Measurements from ENCODE around the gene SERPIND1.
"Not testable (repeated sequence)": the region's sequence is repeated elsewhere in the genome, so short reads cannot be mapped to it uniquely, and the experiment has no call there.

Gene SERPIND1

DNA sequence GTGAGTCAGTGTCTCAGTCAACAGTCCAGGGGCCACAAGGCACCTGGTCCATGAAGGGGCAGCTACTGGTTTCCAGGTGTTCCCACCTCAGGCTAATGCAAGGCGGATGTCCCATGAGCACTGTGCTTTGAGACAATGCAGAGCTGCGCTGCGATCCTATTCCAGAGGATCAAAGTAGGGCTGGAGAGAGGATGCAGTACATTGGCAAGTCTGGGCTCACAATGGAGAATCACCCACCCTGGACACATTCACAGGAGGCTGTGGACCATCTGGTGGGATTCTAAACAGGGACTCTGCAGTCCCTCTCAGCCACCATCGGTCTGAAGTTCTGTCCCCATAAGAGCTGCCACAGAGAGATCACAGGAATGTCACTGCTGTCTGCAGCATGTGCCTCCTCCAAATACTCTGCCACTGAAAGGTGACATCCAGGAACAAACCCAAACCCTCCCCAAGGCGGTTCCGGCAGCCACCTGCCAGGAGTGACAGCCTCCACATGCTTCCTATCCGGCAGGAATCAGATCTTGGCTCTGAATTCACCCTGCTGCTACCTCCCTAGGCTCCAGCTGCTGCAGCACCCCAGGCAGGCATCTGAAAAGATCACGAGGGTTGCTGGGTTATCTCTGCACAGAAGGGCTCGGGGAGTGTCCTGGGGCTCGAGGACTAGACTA, 45.3 kb upstream of the SERPIND1 start (continued):
- TF ChIP-seq, protein P1, sequence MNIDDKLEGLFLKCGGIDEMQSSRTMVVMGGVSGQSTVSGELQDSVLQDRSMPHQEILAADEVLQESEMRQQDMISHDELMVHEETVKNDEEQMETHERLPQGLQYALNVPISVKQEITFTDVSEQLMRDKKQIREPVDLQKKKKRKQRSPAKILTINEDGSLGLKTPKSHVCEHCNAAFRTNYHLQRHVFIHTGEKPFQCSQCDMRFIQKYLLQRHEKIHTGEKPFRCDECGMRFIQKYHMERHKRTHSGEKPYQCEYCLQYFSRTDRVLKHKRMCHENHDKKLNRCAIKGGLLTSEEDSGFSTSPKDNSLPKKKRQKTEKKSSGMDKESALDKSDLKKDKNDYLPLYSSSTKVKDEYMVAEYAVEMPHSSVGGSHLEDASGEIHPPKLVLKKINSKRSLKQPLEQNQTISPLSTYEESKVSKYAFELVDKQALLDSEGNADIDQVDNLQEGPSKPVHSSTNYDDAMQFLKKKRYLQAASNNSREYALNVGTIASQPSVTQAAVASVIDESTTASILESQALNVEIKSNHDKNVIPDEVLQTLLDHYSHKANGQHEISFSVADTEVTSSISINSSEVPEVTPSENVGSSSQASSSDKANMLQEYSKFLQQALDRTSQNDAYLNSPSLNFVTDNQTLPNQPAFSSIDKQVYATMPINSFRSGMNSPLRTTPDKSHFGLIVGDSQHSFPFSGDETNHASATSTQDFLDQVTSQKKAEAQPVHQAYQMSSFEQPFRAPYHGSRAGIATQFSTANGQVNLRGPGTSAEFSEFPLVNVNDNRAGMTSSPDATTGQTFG (tag by site-specific recombination; IDR thresholded peaks at IDR 0.05; ENCODE audit: borderline replicate concordance), result no peak
- TF ChIP-seq ZNF138 (tag by site-specific recombination; IDR thresholded peaks at IDR 0.05; ENCODE audit: borderline replicate concordance) (no peak), HOXC10 (CRISPR knock-in tag; IDR thresholded peaks at IDR 0.05) (no peak)
- TF ChIP-seq, protein P2, sequence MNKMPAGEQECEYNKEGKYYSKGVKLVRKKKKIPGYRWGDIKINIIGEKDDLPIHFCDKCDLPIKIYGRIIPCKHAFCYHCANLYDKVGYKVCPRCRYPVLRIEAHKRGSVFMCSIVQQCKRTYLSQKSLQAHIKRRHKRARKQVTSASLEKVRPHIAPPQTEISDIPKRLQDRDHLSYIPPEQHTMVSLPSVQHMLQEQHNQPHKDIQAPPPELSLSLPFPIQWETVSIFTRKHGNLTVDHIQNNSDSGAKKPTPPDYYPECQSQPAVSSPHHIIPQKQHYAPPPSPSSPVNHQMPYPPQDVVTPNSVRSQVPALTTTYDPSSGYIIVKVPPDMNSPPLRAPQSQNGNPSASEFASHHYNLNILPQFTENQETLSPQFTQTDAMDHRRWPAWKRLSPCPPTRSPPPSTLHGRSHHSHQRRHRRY (tag by site-specific recombination; IDR thresholded peaks at IDR 0.05), result no peak

DNA sequence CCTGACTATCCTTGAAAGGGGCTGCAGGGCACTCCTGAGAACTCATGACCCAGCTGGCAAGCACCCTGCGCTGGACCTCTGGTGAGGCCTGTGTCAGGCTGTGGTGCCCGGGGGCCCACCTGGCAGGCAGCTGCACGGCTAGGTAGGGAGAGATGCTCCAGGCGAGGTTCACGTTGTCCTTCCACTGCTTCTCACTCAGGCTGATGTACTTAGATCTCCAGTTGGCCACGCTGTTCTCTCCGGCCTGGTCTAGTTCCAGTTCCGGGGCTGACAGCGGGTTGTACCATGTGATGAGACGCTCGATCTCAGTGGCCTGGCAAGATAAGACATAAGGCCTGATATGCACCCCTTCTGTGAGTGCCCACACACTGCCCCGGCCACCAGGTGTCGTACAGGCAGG, 44.7 kb upstream of the SERPIND1 start:
- ChIA-PET CTCF (no interaction called here), POLR2A (no interaction called here)
- H3K9me3 ChIP-seq (ENCODE audit: control insufficient read depth, insufficient read depth, low read depth, low read length), result no peaks in the 10 kb centered on the region
- H3K4me1 ChIP-seq (ENCODE audit: control insufficient read depth, insufficient read depth, low read length), result no peaks in the 10 kb centered on the region
- H3K27ac ChIP-seq (ENCODE audit: extremely low read depth, low read depth, low read length), result no peak overlapping the region
- no peak overlapping the region for H3K4me3 ChIP-seq (ENCODE audit: low read depth, low read length)
- H3K36me3 ChIP-seq (ENCODE audit: control insufficient read depth in 2 of 2, insufficient read depth in 1 of 2, low read length in 2 of 2), result peaks cover 0 to 62% of the 10 kb centered on the region in 2 experiments; a peak in 2 of 3 replicates
- TF ChIP-seq ZNF654 (tag by site-specific recombination; IDR thresholded peaks at IDR 0.05; ENCODE audit: low read depth), result no peak
- TF ChIP-seq, protein P3, sequence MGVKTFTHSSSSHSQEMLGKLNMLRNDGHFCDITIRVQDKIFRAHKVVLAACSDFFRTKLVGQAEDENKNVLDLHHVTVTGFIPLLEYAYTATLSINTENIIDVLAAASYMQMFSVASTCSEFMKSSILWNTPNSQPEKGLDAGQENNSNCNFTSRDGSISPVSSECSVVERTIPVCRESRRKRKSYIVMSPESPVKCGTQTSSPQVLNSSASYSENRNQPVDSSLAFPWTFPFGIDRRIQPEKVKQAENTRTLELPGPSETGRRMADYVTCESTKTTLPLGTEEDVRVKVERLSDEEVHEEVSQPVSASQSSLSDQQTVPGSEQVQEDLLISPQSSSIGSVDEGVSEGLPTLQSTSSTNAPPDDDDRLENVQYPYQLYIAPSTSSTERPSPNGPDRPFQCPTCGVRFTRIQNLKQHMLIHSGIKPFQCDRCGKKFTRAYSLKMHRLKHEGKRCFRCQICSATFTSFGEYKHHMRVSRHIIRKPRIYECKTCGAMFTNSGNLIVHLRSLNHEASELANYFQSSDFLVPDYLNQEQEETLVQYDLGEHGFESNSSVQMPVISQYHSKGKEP (tag by site-specific recombination; IDR thresholded peaks at IDR 0.05), result no peak
- TF ChIP-seq BCL11A (tag by site-specific recombination; IDR thresholded peaks at IDR 0.05; ENCODE audit: low read depth), result no peak
- no peak for TF ChIP-seq GLIS1 (tag by site-specific recombination; IDR thresholded peaks at IDR 0.05)
- no peak for TF ChIP-seq EGR2 (tag by site-specific recombination; IDR thresholded peaks at IDR 0.05; ENCODE audit: low read depth)
- no peak for TF ChIP-seq ZBTB17 (tag by site-specific recombination; IDR thresholded peaks at IDR 0.05)
- no peak for TF ChIP-seq ZNF174 (tag by site-specific recombination; IDR thresholded peaks at IDR 0.05)
- TF ChIP-seq, protein P4, sequence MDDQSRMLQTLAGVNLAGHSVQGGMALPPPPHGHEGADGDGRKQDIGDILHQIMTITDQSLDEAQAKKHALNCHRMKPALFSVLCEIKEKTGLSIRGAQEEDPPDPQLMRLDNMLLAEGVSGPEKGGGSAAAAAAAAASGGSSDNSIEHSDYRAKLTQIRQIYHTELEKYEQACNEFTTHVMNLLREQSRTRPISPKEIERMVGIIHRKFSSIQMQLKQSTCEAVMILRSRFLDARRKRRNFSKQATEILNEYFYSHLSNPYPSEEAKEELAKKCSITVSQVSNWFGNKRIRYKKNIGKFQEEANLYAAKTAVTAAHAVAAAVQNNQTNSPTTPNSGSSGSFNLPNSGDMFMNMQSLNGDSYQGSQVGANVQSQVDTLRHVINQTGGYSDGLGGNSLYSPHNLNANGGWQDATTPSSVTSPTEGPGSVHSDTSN (CRISPR knock-in tag; IDR thresholded peaks at IDR 0.05), result no peak
- no peak for TF ChIP-seq ZBTB8A (tag by site-specific recombination; IDR thresholded peaks at IDR 0.05)
- TF ChIP-seq IKZF3 (tag by site-specific recombination; IDR thresholded peaks at IDR 0.05), result no peak
- no peak for TF ChIP-seq ZSCAN30 (tag by site-specific recombination; IDR thresholded peaks at IDR 0.05)
- TF ChIP-seq ZNF146 (tag by site-specific recombination; IDR thresholded peaks at IDR 0.05), result no peak
- TF ChIP-seq, protein P5, sequence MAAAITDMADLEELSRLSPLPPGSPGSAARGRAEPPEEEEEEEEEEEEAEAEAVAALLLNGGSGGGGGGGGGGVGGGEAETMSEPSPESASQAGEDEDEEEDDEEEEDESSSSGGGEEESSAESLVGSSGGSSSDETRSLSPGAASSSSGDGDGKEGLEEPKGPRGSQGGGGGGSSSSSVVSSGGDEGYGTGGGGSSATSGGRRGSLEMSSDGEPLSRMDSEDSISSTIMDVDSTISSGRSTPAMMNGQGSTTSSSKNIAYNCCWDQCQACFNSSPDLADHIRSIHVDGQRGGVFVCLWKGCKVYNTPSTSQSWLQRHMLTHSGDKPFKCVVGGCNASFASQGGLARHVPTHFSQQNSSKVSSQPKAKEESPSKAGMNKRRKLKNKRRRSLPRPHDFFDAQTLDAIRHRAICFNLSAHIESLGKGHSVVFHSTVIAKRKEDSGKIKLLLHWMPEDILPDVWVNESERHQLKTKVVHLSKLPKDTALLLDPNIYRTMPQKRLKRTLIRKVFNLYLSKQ (tag by site-specific recombination; IDR thresholded peaks at IDR 0.05; ENCODE audit: borderline replicate concordance), result no peak

DNA sequence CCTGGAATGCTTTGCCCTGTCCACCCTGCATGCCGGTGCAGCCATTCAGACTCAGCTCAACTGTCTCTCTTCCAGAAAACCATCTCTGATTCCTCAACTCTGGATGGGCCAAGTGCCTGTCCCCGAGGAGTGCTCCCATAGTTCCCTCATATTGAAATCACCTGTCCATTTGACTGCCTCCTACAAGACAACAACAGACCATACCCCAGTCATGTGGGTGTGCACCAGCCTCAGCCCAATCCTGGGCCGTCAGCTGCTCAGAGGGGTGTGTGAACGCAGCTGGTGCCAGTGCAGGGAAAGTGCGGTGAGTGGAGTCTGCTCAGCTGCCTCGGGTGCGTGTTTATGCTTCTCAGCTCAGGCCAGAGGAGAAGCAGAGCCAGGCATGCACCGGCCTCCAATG, 41.5 kb upstream of the SERPIND1 start:
- H3K4me1 ChIP-seq (ENCODE audit: control insufficient read depth, insufficient read depth, low read length); H3K27ac ChIP-seq (ENCODE audit: extremely low read depth, low read depth, low read length); H3K9me3 ChIP-seq (ENCODE audit: control insufficient read depth, insufficient read depth, low read depth, low read length); POLR2A ChIA-PET; H3K4me3 ChIP-seq (ENCODE audit: low read depth, low read length); CTCF ChIA-PET: not testable (repeated sequence)
- H3K36me3 ChIP-seq (ENCODE audit: control insufficient read depth in 2 of 2, insufficient read depth in 1 of 2, low read length in 2 of 2), result peaks cover 0 to 40% of the 10 kb centered on the region in 2 experiments; a peak in 2 of 3 replicates

DNA sequence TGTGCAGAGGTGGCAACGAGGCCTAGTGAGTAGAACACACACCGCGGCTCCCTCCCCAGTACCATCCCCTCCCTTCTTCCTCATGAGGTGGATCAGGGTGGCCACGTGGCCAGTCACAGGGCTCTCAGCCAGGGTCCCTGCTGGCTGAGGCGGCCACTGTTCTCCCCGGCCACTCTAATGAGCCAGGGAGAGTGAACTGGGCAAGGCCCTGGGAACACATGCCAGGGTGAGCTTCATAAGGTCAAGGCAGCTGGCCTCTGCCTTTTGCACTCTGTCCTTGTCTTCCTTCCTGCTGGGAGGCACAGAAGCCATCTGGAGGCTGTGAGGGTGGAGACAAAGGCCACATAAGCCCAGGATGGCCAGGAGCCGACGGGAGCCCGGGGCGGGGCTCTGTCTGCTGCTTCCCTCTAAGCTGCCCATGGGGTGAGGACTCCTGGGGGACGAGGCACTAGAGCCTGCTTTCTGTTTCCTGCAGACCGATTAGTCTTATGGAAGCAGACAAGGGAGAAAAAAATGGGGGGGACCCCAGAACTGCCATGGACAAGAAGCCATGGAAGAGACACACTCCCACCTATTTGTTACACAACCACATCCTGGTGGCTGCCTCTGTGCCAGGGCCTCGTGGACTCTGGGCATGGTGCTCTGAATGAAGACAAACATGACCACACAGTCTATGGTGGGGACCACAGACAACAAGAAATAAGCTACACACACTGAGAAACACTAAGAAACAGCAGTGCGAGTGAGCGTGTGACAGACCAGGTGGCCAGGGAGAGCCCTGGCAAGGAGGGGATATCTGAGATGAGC, 38.4 kb upstream of the SERPIND1 start:
- H3K27ac ChIP-seq (ENCODE audit: extremely low read depth, low read depth, low read length); POLR2A ChIA-PET; H3K4me1 ChIP-seq (ENCODE audit: control insufficient read depth, insufficient read depth, low read length); H3K4me3 ChIP-seq (ENCODE audit: low read depth, low read length); H3K9me3 ChIP-seq (ENCODE audit: control insufficient read depth, insufficient read depth, low read depth, low read length); CTCF ChIA-PET: not testable (repeated sequence)
- H3K36me3 ChIP-seq (ENCODE audit: control insufficient read depth in 2 of 2, insufficient read depth in 1 of 2, low read length in 2 of 2), result peaks cover 0 to 28% of the 10 kb centered on the region in 2 experiments; a peak in 2 of 3 replicates

DNA sequence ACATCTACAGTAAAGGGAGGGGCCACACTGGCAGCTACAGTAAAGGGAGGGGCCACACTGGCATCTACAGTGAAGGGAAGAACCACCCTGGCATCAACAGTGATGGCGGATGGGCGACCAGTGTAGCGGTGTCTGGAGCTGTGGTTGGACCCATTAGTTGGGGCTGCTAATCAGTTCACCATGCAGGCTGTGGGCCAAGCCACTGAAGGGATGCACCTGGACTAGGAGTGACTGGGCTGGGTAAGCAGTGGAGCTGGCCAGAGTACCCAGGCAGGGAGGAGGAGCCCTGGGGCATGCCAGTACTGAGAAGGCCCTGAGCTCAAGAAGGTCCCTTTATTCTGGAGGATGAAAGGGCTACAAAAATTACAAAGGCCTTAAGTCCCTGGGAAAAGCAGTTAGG, 37.0 kb upstream of the SERPIND1 start:
- CTCF ChIA-PET, result interaction anchor here (0.6 kb wide), 1 partner anchor 32 kb away, joined by 3 read pairs; no protein-coding TSS in a partner anchor
- H3K9me3 ChIP-seq (ENCODE audit: control insufficient read depth, insufficient read depth, low read depth, low read length); H3K4me3 ChIP-seq (ENCODE audit: low read depth, low read length); H3K4me1 ChIP-seq (ENCODE audit: control insufficient read depth, insufficient read depth, low read length); H3K27ac ChIP-seq (ENCODE audit: extremely low read depth, low read depth, low read length); POLR2A ChIA-PET: not testable (repeated sequence)
- H3K36me3 ChIP-seq (ENCODE audit: control insufficient read depth in 2 of 2, insufficient read depth in 1 of 2, low read length in 2 of 2), result peaks cover 0 to 42% of the 10 kb centered on the region in 2 experiments; a peak in 1 of 3 replicates

Data from HEK293 (cell line).